ENCODE measurements around the gene INTS12.

Gene INTS12

DNA sequence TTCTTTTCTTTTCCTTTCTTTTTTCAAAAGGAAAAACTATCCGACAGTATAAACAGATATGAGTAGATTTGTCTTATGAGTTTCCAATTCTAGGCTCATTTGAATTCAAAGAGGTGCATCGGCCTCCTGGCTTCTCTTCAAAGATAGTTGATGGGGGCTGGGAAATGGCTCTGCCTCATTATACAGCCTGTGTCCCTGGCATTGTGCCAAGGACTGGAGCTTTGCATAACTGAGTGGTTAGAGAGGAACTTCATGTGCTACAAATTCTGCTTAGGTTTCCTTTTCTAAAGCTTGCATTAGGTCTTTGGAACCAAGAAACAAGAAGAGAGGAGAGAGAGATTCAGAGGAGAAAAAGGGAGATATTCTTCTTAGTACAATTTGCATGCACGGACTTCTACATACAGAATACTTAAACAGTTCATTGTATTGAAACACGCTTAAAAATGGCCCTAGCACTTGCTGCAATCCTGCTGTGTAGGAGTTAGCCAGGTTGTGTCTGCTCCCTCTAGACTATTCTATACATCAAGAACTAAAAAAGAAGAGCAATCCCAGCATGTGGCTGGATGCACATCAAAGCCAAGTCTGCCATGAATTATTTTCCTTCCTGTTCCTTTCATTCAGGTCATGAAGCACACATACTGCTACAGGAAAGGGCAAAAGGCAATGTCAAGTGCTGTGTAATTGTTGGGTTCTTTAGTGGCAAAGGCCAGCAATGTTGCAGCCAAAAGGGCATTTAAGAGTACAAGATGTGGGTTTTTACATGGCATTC is 70.9 kb downstream of the INTS12 start (continued):
- no peak for TF ChIP-seq MYNN (tag by site-specific recombination; IDR thresholded peaks at IDR 0.05; ENCODE audit: borderline replicate concordance)
- no peak for TF ChIP-seq ZNF585B (tag by site-specific recombination; IDR thresholded peaks at IDR 0.05)
- TF ChIP-seq ZNF112 (tag by site-specific recombination; IDR thresholded peaks at IDR 0.05): 0 out of 2 replicates have a peak, but pooled peaks have one; percentile 22
- TF ChIP-seq KLF10 (tag by site-specific recombination; IDR thresholded peaks at IDR 0.05): no peak
- TF ChIP-seq, protein P1, sequence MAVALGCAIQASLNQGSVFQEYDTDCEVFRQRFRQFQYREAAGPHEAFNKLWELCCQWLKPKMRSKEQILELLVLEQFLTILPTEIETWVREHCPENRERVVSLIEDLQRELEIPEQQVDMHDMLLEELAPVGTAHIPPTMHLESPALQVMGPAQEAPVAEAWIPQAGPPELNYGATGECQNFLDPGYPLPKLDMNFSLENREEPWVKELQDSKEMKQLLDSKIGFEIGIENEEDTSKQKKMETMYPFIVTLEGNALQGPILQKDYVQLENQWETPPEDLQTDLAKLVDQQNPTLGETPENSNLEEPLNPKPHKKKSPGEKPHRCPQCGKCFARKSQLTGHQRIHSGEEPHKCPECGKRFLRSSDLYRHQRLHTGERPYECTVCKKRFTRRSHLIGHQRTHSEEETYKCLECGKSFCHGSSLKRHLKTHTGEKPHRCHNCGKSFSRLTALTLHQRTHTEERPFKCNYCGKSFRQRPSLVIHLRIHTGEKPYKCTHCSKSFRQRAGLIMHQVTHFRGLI (tag by site-specific recombination; IDR thresholded peaks at IDR 0.05): no peak
- TF ChIP-seq, protein P2, sequence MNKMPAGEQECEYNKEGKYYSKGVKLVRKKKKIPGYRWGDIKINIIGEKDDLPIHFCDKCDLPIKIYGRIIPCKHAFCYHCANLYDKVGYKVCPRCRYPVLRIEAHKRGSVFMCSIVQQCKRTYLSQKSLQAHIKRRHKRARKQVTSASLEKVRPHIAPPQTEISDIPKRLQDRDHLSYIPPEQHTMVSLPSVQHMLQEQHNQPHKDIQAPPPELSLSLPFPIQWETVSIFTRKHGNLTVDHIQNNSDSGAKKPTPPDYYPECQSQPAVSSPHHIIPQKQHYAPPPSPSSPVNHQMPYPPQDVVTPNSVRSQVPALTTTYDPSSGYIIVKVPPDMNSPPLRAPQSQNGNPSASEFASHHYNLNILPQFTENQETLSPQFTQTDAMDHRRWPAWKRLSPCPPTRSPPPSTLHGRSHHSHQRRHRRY (tag by site-specific recombination; IDR thresholded peaks at IDR 0.05): no peak
- TF ChIP-seq ZNF423 (tag by site-specific recombination; IDR thresholded peaks at IDR 0.05): no peak
- TF ChIP-seq MEIS1 (CRISPR knock-in tag; IDR thresholded peaks at IDR 0.05; ENCODE audit: borderline replicate concordance): no peak
- TF ChIP-seq ZNF404 (tag by site-specific recombination; IDR thresholded peaks at IDR 0.05): no peak
- TF ChIP-seq TCF7L2 (IDR thresholded peaks at IDR 0.05; ENCODE audit: borderline replicate concordance, low read depth, low read length): no peak
- TF ChIP-seq ZNF26 (tag by site-specific recombination; IDR thresholded peaks at IDR 0.05): no peak
- no peak for TF ChIP-seq ZNF777 (tag by site-specific recombination; IDR thresholded peaks at IDR 0.05; ENCODE audit: borderline replicate concordance)
- TF ChIP-seq GLI4 (tag by site-specific recombination; IDR thresholded peaks at IDR 0.05): no peak
- no peak for TF ChIP-seq OVOL3 (tag by site-specific recombination; IDR thresholded peaks at IDR 0.05)
- TF ChIP-seq ZNF791 (tag by site-specific recombination; IDR thresholded peaks at IDR 0.05): no peak
- TF ChIP-seq FEZF1 (tag by site-specific recombination; IDR thresholded peaks at IDR 0.05): peak; percentile 43; the same call in 1 of the 2 replicates
- TF ChIP-seq ZNF366 (tag by site-specific recombination; conservative IDR thresholded peaks at IDR 0.05): no peak
- TF ChIP-seq ZNF214 (tag by site-specific recombination; IDR thresholded peaks at IDR 0.05; ENCODE audit: borderline replicate concordance): no peak
- TF ChIP-seq, protein P3, sequence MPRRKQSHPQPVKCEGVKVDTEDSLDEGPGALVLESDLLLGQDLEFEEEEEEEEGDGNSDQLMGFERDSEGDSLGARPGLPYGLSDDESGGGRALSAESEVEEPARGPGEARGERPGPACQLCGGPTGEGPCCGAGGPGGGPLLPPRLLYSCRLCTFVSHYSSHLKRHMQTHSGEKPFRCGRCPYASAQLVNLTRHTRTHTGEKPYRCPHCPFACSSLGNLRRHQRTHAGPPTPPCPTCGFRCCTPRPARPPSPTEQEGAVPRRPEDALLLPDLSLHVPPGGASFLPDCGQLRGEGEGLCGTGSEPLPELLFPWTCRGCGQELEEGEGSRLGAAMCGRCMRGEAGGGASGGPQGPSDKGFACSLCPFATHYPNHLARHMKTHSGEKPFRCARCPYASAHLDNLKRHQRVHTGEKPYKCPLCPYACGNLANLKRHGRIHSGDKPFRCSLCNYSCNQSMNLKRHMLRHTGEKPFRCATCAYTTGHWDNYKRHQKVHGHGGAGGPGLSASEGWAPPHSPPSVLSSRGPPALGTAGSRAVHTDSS (tag by site-specific recombination; IDR thresholded peaks at IDR 0.05): no peak
- TF ChIP-seq GLI2 (tag by site-specific recombination; IDR thresholded peaks at IDR 0.05; ENCODE audit: borderline replicate concordance, low read depth): no peak
- TF ChIP-seq ZNF2 (tag by site-specific recombination; IDR thresholded peaks at IDR 0.05): no peak
- TF ChIP-seq ZBTB44 (tag by site-specific recombination; IDR thresholded peaks at IDR 0.05): peak; percentile 66
- TF ChIP-seq MZF1 (tag by site-specific recombination; IDR thresholded peaks at IDR 0.05; ENCODE audit: borderline replicate concordance): no peak
- TF ChIP-seq ZNF169 (tag by site-specific recombination; IDR thresholded peaks at IDR 0.05): no peak
- TF ChIP-seq, protein P4, sequence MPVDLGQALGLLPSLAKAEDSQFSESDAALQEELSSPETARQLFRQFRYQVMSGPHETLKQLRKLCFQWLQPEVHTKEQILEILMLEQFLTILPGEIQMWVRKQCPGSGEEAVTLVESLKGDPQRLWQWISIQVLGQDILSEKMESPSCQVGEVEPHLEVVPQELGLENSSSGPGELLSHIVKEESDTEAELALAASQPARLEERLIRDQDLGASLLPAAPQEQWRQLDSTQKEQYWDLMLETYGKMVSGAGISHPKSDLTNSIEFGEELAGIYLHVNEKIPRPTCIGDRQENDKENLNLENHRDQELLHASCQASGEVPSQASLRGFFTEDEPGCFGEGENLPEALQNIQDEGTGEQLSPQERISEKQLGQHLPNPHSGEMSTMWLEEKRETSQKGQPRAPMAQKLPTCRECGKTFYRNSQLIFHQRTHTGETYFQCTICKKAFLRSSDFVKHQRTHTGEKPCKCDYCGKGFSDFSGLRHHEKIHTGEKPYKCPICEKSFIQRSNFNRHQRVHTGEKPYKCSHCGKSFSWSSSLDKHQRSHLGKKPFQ (tag by site-specific recombination; IDR thresholded peaks at IDR 0.05): no peak
- TF ChIP-seq ZNF596 (tag by site-specific recombination; IDR thresholded peaks at IDR 0.05): no peak
- TF ChIP-seq ZNF510 (tag by site-specific recombination; IDR thresholded peaks at IDR 0.05; ENCODE audit: insufficient replicate concordance): no peak
- peak; percentile 70 for TF ChIP-seq ZNF350 (tag by site-specific recombination; IDR thresholded peaks at IDR 0.05)
- TF ChIP-seq ZNF670 (tag by site-specific recombination; IDR thresholded peaks at IDR 0.05; ENCODE audit: low read depth): no peak
- TF ChIP-seq AEBP2 (tag by site-specific recombination; IDR thresholded peaks at IDR 0.05; ENCODE audit: borderline replicate concordance): no peak

Data from HEK293 (cell line).